GM21576 (cell line): Measurements from ENCODE around the gene HEXA.

ENCODE experiments used
- ATAC-seq: cut with Tn5 transposase; IDR thresholded peaks from one replicate; pipeline ENCODE4 v1.9.1; 2021; ENCODE audit warnings: mild to moderate bottlenecking, moderate library complexity; ENCODE audit not compliant: unreplicated experiment

Gene HEXA

DNA sequence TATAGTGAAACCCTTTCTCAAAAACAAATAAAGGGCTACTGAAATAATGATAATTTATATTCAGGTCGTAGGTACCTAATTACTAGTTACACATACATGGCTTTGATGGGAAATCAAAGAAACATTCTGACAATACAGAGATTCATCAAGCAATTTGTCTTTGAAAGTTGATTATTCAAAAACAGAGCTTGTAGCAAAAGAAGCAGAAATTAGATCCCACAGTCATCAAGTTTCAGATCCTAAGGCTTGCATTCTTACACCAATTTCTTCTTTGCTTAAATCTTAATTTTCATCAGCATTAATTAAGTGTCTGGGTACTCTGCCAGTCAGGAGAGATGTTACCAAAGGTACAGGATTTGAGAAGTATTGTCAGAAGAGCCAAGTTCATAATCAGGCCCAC, 1.5 kb upstream of the HEXA start:
- ATAC-seq: no peak

DNA sequence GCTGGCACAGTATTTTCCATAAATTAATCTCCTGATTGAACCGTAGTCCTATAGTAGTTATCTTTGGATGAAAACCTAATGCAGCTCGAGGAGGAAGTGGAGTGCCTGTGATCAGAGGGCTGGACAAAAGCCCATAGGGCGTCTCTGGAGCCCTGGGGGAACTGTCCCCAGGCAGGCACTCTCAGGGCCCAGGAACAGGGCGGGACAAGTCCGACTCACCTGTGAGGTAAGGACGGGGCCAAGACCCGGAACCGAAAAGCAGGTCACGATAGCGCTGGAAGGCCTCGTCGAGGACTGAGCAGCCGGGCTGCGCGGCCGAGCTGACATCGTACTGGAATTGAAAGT, 341 bp downstream of the HEXA start:
- peak; percentile 33 for ATAC-seq

GRCh38 chr15:72372361-72372760, 3.5 kb downstream of the HEXA start:
- no peak for ATAC-seq

GRCh38 chr15:72369964-72370363, 5.8 kb downstream of the HEXA start:
- no peak for ATAC-seq

DNA sequence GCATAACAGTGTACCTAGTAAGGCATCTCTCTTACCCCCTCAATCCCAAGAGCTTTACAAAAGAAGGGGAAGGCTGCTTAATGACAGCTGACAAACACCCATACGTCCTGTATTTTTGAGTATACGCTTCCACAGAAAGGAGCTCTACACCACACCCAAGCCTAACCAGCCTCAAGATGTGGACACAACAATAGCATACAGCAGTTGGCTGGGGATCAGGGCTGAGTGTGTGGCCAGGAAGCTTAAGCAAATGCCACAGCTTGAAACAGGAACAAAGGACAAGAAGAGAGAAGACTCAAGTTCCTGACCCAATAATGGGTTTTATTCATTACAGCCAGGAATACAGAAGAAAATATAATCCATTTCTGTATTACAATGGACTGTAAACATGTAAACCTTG, 6.9 kb downstream of the HEXA start:
- ATAC-seq: no peak

GRCh38 chr15:72368325-72368724, 7.5 kb downstream of the HEXA start:
- ATAC-seq: no peak

- ATAC-seq: no peak
Observed at GRCh38 chr15:72365844-72366243, 10.0 kb downstream of the HEXA start.

DNA sequence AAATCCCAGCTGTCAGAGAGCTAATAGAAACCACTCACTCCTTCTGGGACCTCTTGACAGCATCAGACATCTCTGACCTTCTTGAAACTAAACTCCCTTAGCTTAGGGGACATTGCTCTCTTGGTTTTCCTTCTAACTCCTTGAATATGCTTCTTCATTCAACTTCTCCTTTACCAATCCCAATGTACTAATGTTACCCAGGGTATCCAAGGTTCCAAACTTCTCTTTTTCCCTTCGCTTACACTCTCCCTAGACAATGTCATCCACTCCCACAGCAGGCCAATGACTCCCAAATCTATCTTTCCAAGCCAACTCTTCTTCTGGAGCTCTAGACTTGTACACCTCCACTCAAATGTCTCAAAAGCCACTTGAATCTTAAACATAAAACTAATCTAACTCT, 14.6 kb downstream of the HEXA start:
- no peak for ATAC-seq

DNA sequence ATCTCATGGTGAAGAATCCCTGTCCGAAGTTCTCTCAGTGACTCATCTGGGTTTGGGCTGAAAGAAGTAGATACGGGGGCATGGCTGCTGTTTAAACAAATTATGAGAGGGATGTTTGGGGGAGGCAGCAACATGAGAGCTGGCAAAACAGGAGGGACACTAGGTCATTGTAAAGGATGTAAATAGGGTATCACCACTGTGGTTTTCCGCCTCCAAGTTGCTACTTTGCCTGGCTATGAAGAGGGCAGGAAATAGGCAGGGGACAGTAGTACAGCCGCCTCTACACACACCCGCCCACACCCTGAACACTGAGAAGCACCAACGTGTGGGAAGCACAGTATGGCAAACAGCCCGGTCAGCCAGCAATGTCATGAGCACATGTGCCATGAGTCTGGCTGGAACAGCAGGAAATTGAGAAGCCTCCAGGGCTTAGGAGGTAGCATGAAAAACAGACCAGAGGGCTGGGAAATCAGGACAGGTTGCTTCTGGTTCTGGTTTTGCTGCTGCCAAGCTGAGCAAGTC, 17.1 kb downstream of the HEXA start:
- ATAC-seq: no peak

DNA sequence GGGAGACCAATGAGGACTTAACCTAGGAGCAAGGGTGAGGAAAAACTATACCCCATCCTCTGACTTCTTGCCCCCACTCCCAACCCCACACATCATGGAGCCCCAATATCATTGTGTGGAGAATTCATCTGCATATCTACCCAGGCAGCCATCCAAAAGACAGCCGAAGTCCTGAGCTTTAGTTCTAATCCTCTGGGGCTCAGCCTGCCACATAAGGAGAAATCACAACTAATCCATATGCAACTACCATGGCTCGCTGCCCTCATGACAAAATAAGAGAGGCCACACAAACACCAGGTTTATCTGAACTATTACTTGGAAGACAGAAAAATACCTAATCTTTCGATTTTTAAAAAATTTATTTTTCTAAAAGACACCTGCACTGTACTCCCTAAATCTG, 17.7 kb downstream of the HEXA start:
- no peak for ATAC-seq

GRCh38 chr15:72354496-72354895, 21.3 kb downstream of the HEXA start:
- ATAC-seq: no peak

GRCh38 chr15:72353266-72353665, 22.5 kb downstream of the HEXA start:
- ATAC-seq: no peak

DNA sequence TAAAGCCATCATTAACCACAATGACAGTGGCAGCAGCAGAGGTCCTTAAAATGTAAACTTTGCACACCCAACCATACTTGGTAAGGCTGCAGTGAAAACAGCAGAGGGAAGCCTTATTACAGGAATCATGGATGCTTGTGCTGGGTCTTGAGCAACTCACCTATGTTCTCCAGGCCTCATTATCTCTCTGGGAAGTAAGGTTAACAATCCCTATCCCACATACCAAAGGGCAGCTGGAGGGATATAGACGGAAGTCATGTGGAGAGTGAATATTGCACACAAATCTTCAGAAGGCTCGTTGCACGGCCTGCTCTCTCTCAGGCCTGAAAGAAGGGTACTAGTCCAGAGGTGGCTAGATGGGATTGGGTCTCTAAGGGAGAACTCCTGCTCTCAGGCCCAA, 30.0 kb downstream of the HEXA start:
- no peak for ATAC-seq

- ATAC-seq: no peak
Observed at GRCh38 chr15:72345280-72345679, 30.5 kb downstream of the HEXA start.

GRCh38 chr15:72344602-72345001, 31.2 kb downstream of the HEXA start:
- ATAC-seq: no peak

DNA sequence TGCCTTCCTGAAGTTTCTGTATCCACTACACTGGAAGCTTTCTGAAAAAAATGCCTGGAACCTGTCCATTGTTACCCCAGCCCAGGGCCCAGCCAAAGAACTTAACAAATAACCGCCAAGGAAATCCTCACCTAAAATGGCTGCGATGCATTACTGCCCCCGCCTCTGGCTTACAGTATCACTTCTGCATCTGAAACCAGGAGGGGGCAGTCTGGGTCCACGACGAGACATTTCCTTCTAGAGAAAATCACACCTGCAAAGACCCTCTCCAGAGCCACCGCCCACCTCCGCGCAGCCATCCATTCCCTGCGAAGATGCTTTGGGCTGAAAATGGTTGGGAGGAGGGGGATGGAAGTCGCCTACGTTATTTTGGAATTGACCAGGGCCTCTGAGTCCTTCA, 33.4 kb downstream of the HEXA start:
- ATAC-seq: no peak

DNA sequence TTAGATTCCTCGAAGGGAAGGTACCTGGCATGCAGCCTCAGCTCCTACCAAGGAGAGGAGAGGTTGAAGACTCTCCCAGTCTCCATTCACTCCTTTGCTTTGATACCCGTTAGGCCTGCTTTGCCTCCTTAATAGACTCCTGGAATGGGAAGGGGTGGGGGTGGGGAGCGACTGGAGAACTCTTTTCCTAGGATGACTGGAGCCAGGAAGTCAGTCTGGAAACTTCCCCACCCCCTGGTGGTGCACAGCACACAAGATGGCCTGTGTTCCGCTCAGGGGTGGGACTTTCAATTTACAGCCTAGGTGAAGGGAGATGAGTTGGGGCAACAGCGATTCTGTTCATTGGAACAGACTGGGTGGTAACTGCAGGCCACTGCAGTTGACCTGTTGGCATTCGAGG, 34.5 kb downstream of the HEXA start:
- ATAC-seq: no peak

- ATAC-seq: no peak
Observed at GRCh38 chr15:72340366-72340765, 35.4 kb downstream of the HEXA start.

DNA sequence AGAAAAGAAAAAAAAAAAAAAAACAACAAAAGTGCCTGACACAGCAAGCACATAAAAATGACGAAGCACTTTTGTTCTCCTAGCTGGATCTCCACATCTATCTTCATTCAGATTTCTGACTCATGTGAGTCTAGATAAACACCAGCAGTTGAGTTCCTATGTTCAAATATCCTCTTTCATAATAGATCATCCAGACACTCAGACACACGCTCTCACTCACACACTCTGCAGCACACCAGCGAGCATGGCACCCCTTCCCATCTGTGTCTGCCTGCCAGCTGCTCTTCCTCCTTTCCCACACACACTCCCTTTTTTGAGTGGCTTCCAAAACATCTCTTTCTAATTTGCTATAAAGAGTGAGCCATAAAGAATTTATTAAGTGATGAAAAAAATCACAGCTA, 36.0 kb downstream of the HEXA start:
- ATAC-seq: no peak

- no peak for ATAC-seq
Observed at GRCh38 chr15:72338617-72339321, 37.0 kb downstream of the HEXA start.

DNA sequence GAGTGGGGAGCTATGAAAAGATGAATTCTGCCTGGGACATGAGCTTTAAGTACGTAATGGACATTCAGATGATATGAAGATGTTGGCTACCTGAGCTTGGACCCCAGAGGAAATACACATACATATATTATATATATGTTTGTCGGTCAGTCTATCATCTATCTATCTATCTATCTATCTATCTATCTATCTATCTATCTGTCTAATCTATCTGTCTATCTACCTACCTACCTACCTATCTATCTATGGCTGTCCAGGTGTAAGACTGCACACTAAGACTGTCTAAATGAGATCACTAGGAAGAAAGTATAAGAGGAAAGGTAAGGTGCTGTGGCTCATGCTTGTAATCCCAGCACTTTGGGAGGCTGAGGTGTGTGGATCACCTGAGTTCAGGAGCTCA, 37.7 kb downstream of the HEXA start:
- ATAC-seq: no peak

- ATAC-seq: no peak
Observed at GRCh38 chr15:72334842-72335241, 41.0 kb downstream of the HEXA start.

DNA sequence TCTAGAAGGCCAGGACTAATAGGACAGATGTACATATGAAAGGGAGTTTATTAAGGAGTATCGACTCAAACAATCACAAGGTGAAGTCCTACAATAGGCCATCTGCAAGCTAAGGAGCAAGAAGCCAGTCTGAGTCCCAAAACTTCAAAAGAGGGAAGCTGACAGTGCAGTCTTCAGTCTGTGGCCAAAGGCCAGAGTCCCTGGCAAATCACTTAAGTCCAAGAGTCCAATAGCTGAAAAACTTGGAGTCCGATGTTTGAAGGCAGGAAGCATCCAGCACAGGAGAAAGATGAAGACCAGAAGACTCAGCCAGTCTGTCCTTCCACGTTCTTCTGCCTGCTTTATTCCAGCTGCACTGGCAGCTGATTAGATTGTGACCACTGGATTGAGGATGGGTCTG, 44.8 kb downstream of the HEXA start:
- ATAC-seq: no peak
